Panc1 (cell line): Measurements from ENCODE around the gene GJC2.

Source experiments
- CTCF ChIP-seq: fragments of 450-650 bp; IDR thresholded peaks from 2 replicates; pipeline ENCODE4 v1.5.1; 2017; ENCODE audit warnings: mild to moderate bottlenecking
- POLR2AphosphoS5 ChIP-seq: IDR thresholded peaks from 2 replicates; pipeline ENCODE4 v1.6.1; 2012; ENCODE audit warnings: mild to moderate bottlenecking, low read depth, low read length, moderate library complexity
- SIN3A ChIP-seq: IDR thresholded peaks from 2 replicates; pipeline ENCODE4 v1.6.1; 2012; ENCODE audit warnings: low read depth, mild to moderate bottlenecking, low read length, moderate library complexity, borderline replicate concordance; ENCODE audit not compliant: insufficient read depth
- TCF7L2 ChIP-seq: IDR thresholded peaks from 2 replicates; pipeline ENCODE4 v1.6.1; 2011; ENCODE audit warnings: mild to moderate bottlenecking, low read depth, low read length, inconsistent platforms
- TF ChIP-seq, protein P1 (sequence below), 2 experiments: IDR thresholded peaks; 2 replicates each; pipeline ENCODE4 v1.6.1; 2011 to 2012; ENCODE audit warnings: low read depth in 2 of 2, control low read depth in 1 of 2, low read length in 1 of 2, mild to moderate bottlenecking in 1 of 2, moderate library complexity in 1 of 2; ENCODE audit not compliant: insufficient read depth in 1 of 2

DNA sequence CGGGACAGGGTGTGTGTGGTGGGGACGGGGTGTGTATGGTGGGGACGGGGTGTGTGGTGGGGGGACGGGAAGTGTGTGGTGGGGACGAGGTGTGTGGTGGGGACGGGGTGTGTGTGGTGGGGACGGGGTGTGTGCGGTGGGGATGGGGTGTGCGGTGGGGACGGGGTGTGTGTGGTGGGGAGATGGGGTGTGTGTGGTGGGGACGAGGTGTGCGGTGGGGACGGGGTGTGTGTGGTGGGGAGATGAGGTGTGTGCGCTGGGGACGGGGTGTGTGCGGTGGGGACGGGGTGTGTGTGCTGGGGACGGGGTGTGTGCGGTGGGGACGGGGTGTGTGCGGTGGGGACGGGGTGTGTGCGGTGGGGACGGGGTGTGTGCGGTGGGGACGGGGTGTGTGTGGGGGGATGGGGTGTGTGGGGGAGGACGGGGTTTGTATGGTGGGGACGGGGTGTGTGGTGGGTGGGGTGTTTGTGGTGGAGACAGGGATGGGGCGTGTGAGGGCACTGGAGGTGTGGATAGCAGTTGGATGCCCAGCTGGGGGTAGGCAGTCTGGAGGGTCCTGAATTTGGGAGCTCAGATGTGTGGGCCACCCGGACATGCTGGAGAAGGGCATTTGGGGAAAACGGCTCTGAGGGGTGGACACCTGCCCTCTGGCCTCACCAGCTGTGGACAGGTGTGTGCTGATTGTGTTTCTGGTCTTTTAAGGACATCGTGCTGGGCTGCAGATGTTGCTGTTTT lies 32.7 kb downstream of the GJC2 start:
- TF ChIP-seq CTCF (no peak), SIN3A (no peak), TCF7L2 (no peak), POLR2AphosphoS5 (no peak)
- TF ChIP-seq, protein P1, sequence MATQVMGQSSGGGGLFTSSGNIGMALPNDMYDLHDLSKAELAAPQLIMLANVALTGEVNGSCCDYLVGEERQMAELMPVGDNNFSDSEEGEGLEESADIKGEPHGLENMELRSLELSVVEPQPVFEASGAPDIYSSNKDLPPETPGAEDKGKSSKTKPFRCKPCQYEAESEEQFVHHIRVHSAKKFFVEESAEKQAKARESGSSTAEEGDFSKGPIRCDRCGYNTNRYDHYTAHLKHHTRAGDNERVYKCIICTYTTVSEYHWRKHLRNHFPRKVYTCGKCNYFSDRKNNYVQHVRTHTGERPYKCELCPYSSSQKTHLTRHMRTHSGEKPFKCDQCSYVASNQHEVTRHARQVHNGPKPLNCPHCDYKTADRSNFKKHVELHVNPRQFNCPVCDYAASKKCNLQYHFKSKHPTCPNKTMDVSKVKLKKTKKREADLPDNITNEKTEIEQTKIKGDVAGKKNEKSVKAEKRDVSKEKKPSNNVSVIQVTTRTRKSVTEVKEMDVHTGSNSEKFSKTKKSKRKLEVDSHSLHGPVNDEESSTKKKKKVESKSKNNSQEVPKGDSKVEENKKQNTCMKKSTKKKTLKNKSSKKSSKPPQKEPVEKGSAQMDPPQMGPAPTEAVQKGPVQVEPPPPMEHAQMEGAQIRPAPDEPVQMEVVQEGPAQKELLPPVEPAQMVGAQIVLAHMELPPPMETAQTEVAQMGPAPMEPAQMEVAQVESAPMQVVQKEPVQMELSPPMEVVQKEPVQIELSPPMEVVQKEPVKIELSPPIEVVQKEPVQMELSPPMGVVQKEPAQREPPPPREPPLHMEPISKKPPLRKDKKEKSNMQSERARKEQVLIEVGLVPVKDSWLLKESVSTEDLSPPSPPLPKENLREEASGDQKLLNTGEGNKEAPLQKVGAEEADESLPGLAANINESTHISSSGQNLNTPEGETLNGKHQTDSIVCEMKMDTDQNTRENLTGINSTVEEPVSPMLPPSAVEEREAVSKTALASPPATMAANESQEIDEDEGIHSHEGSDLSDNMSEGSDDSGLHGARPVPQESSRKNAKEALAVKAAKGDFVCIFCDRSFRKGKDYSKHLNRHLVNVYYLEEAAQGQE (IDR thresholded peaks at IDR 0.05; ENCODE audit: insufficient read depth in 1 of 2, low read depth in 2 of 2, low read length in 1 of 2) = no peak
